Right renal pelvis (tissue), 4 donors: ENCODE measurements around the gene FRMD4A. TPM values are rescaled to one million over a fixed set of nuclear protein-coding genes. Genes with fewer than 3 reads are reported as not detected.

Experiments
- DNase-seq, 4 donors: peaks; one replicate each; pipeline ENCODE4 v3.0.0-alpha.2; 2013; ENCODE audit warnings: low read depth in 4 of 4, low spot score in 3 of 4, missing footprints in 1 of 4
- polyA plus RNA-seq, 4 donors: library from polyadenylated mRNA; unstranded; fragments of 120-200 nt; gene quantifications; one replicate each; pipeline ENCODE4 v1.2.1, GENCODE V29; 2013; ENCODE audit not compliant: insufficient read length in 4 of 4

Gene FRMD4A
- polyA plus RNA-seq, 4 donors = 76.2 to 81.0 (median 78.2) TPM

- DNase-seq = no peak
These were observed 34.5 kb downstream of the FRMD4A start for GRCh38 chr10:14296065-14296709.

- DNase-seq = no peak
These were observed 36.2 kb downstream of the FRMD4A start for GRCh38 chr10:14294347-14295059.

GRCh38 chr10:14293526-14293925, 37.2 kb downstream of the FRMD4A start:
- DNase-seq = no peak

- no peak for DNase-seq
These were observed 39.4 kb downstream of the FRMD4A start for GRCh38 chr10:14291296-14291695.

GRCh38 chr10:14285941-14286560, 44.7 kb downstream of the FRMD4A start:
- no peak for DNase-seq

- DNase-seq = no peak
These were observed 48.4 kb downstream of the FRMD4A start for GRCh38 chr10:14282276-14282675.

GRCh38 chr10:14278533-14278932, 52.2 kb downstream of the FRMD4A start:
- no peak for DNase-seq

GRCh38 chr10:14276210-14276609, 54.5 kb downstream of the FRMD4A start:
- no peak for DNase-seq

- no peak for DNase-seq
These were observed 59.1 kb downstream of the FRMD4A start for GRCh38 chr10:14271621-14272020.

- DNase-seq = no peak
These were observed 60.4 kb downstream of the FRMD4A start for GRCh38 chr10:14270370-14270769.

- no peak for DNase-seq
These were observed 65.0 kb downstream of the FRMD4A start for GRCh38 chr10:14265709-14266108.

- no peak for DNase-seq
These were observed 67.8 kb downstream of the FRMD4A start for GRCh38 chr10:14262836-14263425.

GRCh38 chr10:14261336-14261735, 69.4 kb downstream of the FRMD4A start:
- no peak for DNase-seq

GRCh38 chr10:14259696-14260566, 70.8 kb downstream of the FRMD4A start:
- DNase-seq = no peak

- no peak for DNase-seq
These were observed 76.4 kb downstream of the FRMD4A start for GRCh38 chr10:14254368-14254767.

- DNase-seq = no peak
These were observed 77.0 kb downstream of the FRMD4A start for GRCh38 chr10:14253711-14254110.

- DNase-seq = no peak
These were observed 77.6 kb downstream of the FRMD4A start for GRCh38 chr10:14253079-14253478.

GRCh38 chr10:14250496-14251076, 80.1 kb downstream of the FRMD4A start:
- no peak for DNase-seq

- DNase-seq = no peak
These were observed 83.2 kb downstream of the FRMD4A start for GRCh38 chr10:14247377-14248116.
